Measurements from ENCODE around the gene USP19.

USP19 gene

GRCh38 chr3:49153349-49153912, 32.8 kb upstream of the USP19 start:
- TF ChIP-seq CTCF (IDR thresholded peaks at IDR 0.05; ENCODE audit: borderline replicate concordance, insufficient read depth, low read depth, low read length), result no peak
- H3K4me3 ChIP-seq (ENCODE audit: low read depth, low read length), result no peak overlapping the region

GRCh38 chr3:49151610-49152009, 31.0 kb upstream of the USP19 start:
- TF ChIP-seq CTCF (IDR thresholded peaks at IDR 0.05; ENCODE audit: borderline replicate concordance, insufficient read depth, low read depth, low read length), result no peak
- H3K4me3 ChIP-seq (ENCODE audit: low read depth, low read length), result no peak overlapping the region

- TF ChIP-seq CTCF (IDR thresholded peaks at IDR 0.05; ENCODE audit: borderline replicate concordance, insufficient read depth, low read depth, low read length), result no peak
- H3K4me3 ChIP-seq (ENCODE audit: low read depth, low read length), result no peak overlapping the region
Measured at GRCh38 chr3:49148159-49148558, 27.5 kb upstream of the USP19 start.

GRCh38 chr3:49140080-49140479, 19.5 kb upstream of the USP19 start:
- H3K4me3 ChIP-seq (ENCODE audit: low read depth, low read length), result no peak overlapping the region
- no peak for TF ChIP-seq CTCF (IDR thresholded peaks at IDR 0.05; ENCODE audit: borderline replicate concordance, insufficient read depth, low read depth, low read length)

- H3K4me3 ChIP-seq (ENCODE audit: low read depth, low read length), result no peak overlapping the region
- no peak for TF ChIP-seq CTCF (IDR thresholded peaks at IDR 0.05; ENCODE audit: borderline replicate concordance, insufficient read depth, low read depth, low read length)
Measured at GRCh38 chr3:49135499-49135898, 14.9 kb upstream of the USP19 start.

GRCh38 chr3:49134471-49135265, 14.0 kb upstream of the USP19 start:
- no peak for TF ChIP-seq CTCF (IDR thresholded peaks at IDR 0.05; ENCODE audit: borderline replicate concordance, insufficient read depth, low read depth, low read length)
- H3K4me3 ChIP-seq (ENCODE audit: low read depth, low read length), result no peak overlapping the region
